NCI-H82 treated with DMSO at 0.1 percent for 48 hours (cell line): ENCODE results near the gene NARF.
"Not testable (repeated sequence)": the region's sequence is repeated elsewhere in the genome, so short reads cannot be mapped to it uniquely, and the experiment has no call there.

Source experiments
- DNase-seq: peaks from one replicate; lab custom pipeline; 2025; ENCODE audit not compliant: unreplicated experiment; lab: John Stamatoyannopoulos, UW

Gene NARF

GRCh38 chr17:82529914-82530300 lies 71.4 kb downstream of the NARF start:
- no peak for DNase-seq

GRCh38 chr17:82531431-82531881 lies 72.9 kb downstream of the NARF start:
- DNase-seq = no peak

- no peak for DNase-seq
These were observed 75.9 kb downstream of the NARF start for GRCh38 chr17:82534401-82534812.

- DNase-seq = no peak
These were observed 78.1 kb downstream of the NARF start for GRCh38 chr17:82536512-82537201.

- DNase-seq = not testable (repeated sequence)
These were observed 78.7 kb downstream of the NARF start for GRCh38 chr17:82537228-82537627.

GRCh38 chr17:82539076-82539475 lies 80.5 kb downstream of the NARF start:
- DNase-seq = not testable (repeated sequence)
